HL-60 (cell line): ENCODE data around the gene CORO6.

Experiments used
- CTCF ChIP-seq: IDR thresholded peaks from one replicate; pipeline ENCODE4 v1.5.1; 2011; ENCODE audit warnings: low read length, control low read depth, inconsistent platforms; ENCODE audit not compliant: insufficient read depth
- GABPA ChIP-seq: IDR thresholded peaks from 2 replicates; pipeline ENCODE4 v1.6.1; 2012; ENCODE audit warnings: low read depth
- POLR2AphosphoS5 ChIP-seq: IDR thresholded peaks from 2 replicates; pipeline ENCODE4 v1.6.1; 2012; ENCODE audit warnings: low read depth

GRCh38 chr17:29591146-29591736, 31.5 kb downstream of the CORO6 start:
- TF ChIP-seq CTCF (no peak), GABPA (no peak), POLR2AphosphoS5 (no peak)
